Measurements from ENCODE around the gene LASP1NB.

Gene LASP1NB

GRCh38 chr17:38898812-38899348 is 26.5 kb upstream of the LASP1NB start:
- DNase-seq: no peak
- TF ChIP-seq CTCF (IDR thresholded peaks at IDR 0.05; ENCODE audit: partially characterized antibody, unreplicated experiment): no peak
- Mint-ChIP-seq H3K9me3 (ENCODE audit: unreplicated experiment) (peaks cover 1% of the 10 kb centered on the region), H3K4me1 (ENCODE audit: low read depth, unreplicated experiment) (peaks cover 27% of the 10 kb centered on the region), H3K27ac (ENCODE audit: unreplicated experiment) (no peak overlapping the region), H3K4me3 (ENCODE audit: unreplicated experiment) (no peak overlapping the region), H3K27me3 (ENCODE audit: unreplicated experiment) (peaks cover 4% of the 10 kb centered on the region), H3K36me3 (ENCODE audit: unreplicated experiment) (no peaks in the 10 kb centered on the region)

- Mint-ChIP-seq H3K27ac (ENCODE audit: unreplicated experiment) (no peak overlapping the region), H3K36me3 (ENCODE audit: unreplicated experiment) (no peaks in the 10 kb centered on the region), H3K27me3 (ENCODE audit: unreplicated experiment) (peaks cover 2% of the 10 kb centered on the region), H3K4me3 (ENCODE audit: unreplicated experiment) (no peak overlapping the region), H3K4me1 (ENCODE audit: low read depth, unreplicated experiment) (peaks cover 23% of the 10 kb centered on the region), H3K9me3 (ENCODE audit: unreplicated experiment) (peaks cover 1% of the 10 kb centered on the region)
- TF ChIP-seq CTCF (IDR thresholded peaks at IDR 0.05; ENCODE audit: partially characterized antibody, unreplicated experiment): no peak
- DNase-seq: no peak
Measured at GRCh38 chr17:38899421-38899820, 26.0 kb upstream of the LASP1NB start.

- peaks cover 2% of the 10 kb centered on the region for H3K27me3 Mint-ChIP-seq (ENCODE audit: unreplicated experiment)
Measured at GRCh38 chr17:38900978-38901656, 24.3 kb upstream of the LASP1NB start.

GRCh38 chr17:38903404-38903803 is 22.0 kb upstream of the LASP1NB start:
- Mint-ChIP-seq H3K4me3 (ENCODE audit: unreplicated experiment) (no peak overlapping the region), H3K36me3 (ENCODE audit: unreplicated experiment) (no peaks in the 10 kb centered on the region), H3K27ac (ENCODE audit: unreplicated experiment) (no peak overlapping the region), H3K4me1 (ENCODE audit: low read depth, unreplicated experiment) (peaks cover 8% of the 10 kb centered on the region), H3K9me3 (ENCODE audit: unreplicated experiment) (no peaks in the 10 kb centered on the region), H3K27me3 (ENCODE audit: unreplicated experiment) (no peaks in the 10 kb centered on the region)
- no peak for TF ChIP-seq CTCF (IDR thresholded peaks at IDR 0.05; ENCODE audit: partially characterized antibody, unreplicated experiment)
- no peak for DNase-seq

More at GRCh38 chr17:38900978-38901656, 24.3 kb upstream of the LASP1NB start:
- H3K4me3 Mint-ChIP-seq (ENCODE audit: unreplicated experiment): no peak overlapping the region
- no peak for DNase-seq
- no peak for TF ChIP-seq CTCF (IDR thresholded peaks at IDR 0.05; ENCODE audit: partially characterized antibody, unreplicated experiment)
- H3K36me3 Mint-ChIP-seq (ENCODE audit: unreplicated experiment): no peaks in the 10 kb centered on the region
- H3K9me3 Mint-ChIP-seq (ENCODE audit: unreplicated experiment): peaks cover 1% of the 10 kb centered on the region
- no peak overlapping the region for H3K27ac Mint-ChIP-seq (ENCODE audit: unreplicated experiment)
- peaks cover 22% of the 10 kb centered on the region for H3K4me1 Mint-ChIP-seq (ENCODE audit: low read depth, unreplicated experiment)

DNA sequence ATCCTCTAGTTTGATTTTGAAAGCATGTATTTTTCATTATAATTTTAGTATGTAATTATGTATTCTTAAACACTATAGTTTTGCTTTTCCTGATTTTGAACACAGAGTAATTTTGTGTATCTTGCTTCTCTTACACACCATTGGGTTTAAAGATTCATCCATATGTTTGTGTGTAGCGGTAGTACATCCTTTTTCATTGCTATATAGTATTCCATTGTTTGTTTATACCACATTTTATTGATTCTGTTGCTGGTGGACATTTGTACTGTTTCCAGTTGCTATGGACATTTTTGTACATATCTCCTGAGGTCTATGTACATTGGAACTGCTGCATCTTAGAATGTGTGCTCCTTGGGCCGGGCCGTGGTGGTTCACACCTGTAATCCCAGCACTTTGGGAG is 20.5 kb upstream of the LASP1NB start:
- Mint-ChIP-seq H3K9me3 (ENCODE audit: unreplicated experiment) (no peaks in the 10 kb centered on the region), H3K36me3 (ENCODE audit: unreplicated experiment) (no peaks in the 10 kb centered on the region), H3K4me3 (ENCODE audit: unreplicated experiment) (no peak overlapping the region), H3K27ac (ENCODE audit: unreplicated experiment) (no peak overlapping the region), H3K27me3 (ENCODE audit: unreplicated experiment) (no peaks in the 10 kb centered on the region), H3K4me1 (ENCODE audit: low read depth, unreplicated experiment) (peaks cover 4% of the 10 kb centered on the region)
- TF ChIP-seq CTCF (IDR thresholded peaks at IDR 0.05; ENCODE audit: partially characterized antibody, unreplicated experiment): no peak
- no peak for DNase-seq
